ENCODE measurements around the gene CARF. TPM values are rescaled to one million over a fixed set of nuclear protein-coding genes. Genes with fewer than 3 reads are reported as not detected.

The CARF gene
- total RNA-seq, 1 experiment from 2014 or later = 4.2 TPM

- Histone ChIP-seq H3K18ac (ENCODE audit: insufficient read length, low read depth, low read length) (no peak overlapping the region), H2BK5ac (ENCODE audit: insufficient read length, low read length) (no peak overlapping the region), H3T11ph (ENCODE audit: low read length) (no peak overlapping the region), H4K20me1 (ENCODE audit: control insufficient read depth, insufficient read depth, insufficient read length) (no peaks in the 10 kb centered on the region), H3K27ac (ENCODE audit: insufficient read length, low read depth, low read length) (no peak overlapping the region), H2BK15ac (ENCODE audit: low read depth, low read length) (no peak overlapping the region), H2BK120ac (ENCODE audit: low read depth, low read length, poor library complexity, severe bottlenecking) (no peak overlapping the region), H4K5ac (ENCODE audit: insufficient read length, low read depth, low read length) (no peak overlapping the region), H3K9me3 (ENCODE audit: control insufficient read depth, low read depth, low read length) (no peaks in the 10 kb centered on the region), H3K56ac (ENCODE audit: insufficient read length, low read depth, low read length) (no peak overlapping the region), H4K8ac (replicated peaks; ENCODE audit: insufficient read length, low read depth, low read length) (no peak overlapping the region), H2BK12ac (ENCODE audit: insufficient read length, low read depth, low read length) (no peak overlapping the region), H3K4me2 (ENCODE audit: insufficient read depth, insufficient read length, low read length) (no peak overlapping the region), H3K23me2 (ENCODE audit: insufficient read length, low read depth, low read length, poor library complexity, severe bottlenecking) (no peaks in the 10 kb centered on the region), H3K79me2 (ENCODE audit: insufficient read depth, low read length) (no peaks in the 10 kb centered on the region), H3K9ac (ENCODE audit: extremely low read depth, insufficient read length, low read length) (no peak overlapping the region), H2AFZ (ENCODE audit: low read length) (no peak overlapping the region), H3K4me1 (ENCODE audit: insufficient read depth, low read length) (no peaks in the 10 kb centered on the region), H3K23ac (ENCODE audit: insufficient read length, low read depth, low read length) (no peak overlapping the region), H3K27me3 (ENCODE audit: insufficient read depth, low read length) (no peaks in the 10 kb centered on the region), H3K79me1 (ENCODE audit: insufficient read depth, low read depth, low read length, poor library complexity, severe bottlenecking) (no peaks in the 10 kb centered on the region), H3K14ac (ENCODE audit: insufficient read depth, low read length) (no peak overlapping the region), H2BK20ac (ENCODE audit: low read depth, low read length, poor library complexity, severe bottlenecking) (no peak overlapping the region), H2AK5ac (ENCODE audit: insufficient read length, low read length) (no peak overlapping the region), H4K91ac (ENCODE audit: insufficient read length, low read depth, low read length) (no peak overlapping the region), H3K4ac (ENCODE audit: low read depth, low read length) (no peak overlapping the region)
- H3K27ac Mint-ChIP-seq = no peak overlapping the region
- TF ChIP-seq CTCF (conservative IDR thresholded peaks at IDR 0.05) = no peak
- peaks cover 18 to 31% (median 30%) of the 10 kb centered on the region in 3 experiments; a peak in 6 of 7 replicates for H3K36me3 Mint-ChIP-seq (ENCODE audit: insufficient read depth in 1 of 3, low read depth in 3 of 3)
- DNase-seq = no peak
- peaks cover 30 to 31% of the 10 kb centered on the region in 2 experiments for H3K9me3 Mint-ChIP-seq
- no CpG with 5 or more reads among the region's 2 CpGs for WGBS (ENCODE audit: extremely low coverage, insufficient read length, low lambda C conversion rate)
- H3K4me3 Mint-ChIP-seq = no peak overlapping the region
- no peaks in the 10 kb centered on the region for H3K4me1 Mint-ChIP-seq
- no peaks in the 10 kb centered on the region for H3K27me3 Mint-ChIP-seq (ENCODE audit: low read depth)
Measured at GRCh38 chr2:202950592-202950991, 38.5 kb downstream of the CARF start.
